Kidney epithelial cell (primary cell): Measurements from ENCODE around the gene FGF18. TPM values are rescaled to one million over a fixed set of nuclear protein-coding genes. Genes with fewer than 3 reads are reported as not detected.

ENCODE experiments used
- DNase-seq: peaks from one replicate; pipeline ENCODE4 v3.0.0-alpha.2; 2010; ENCODE audit warnings: low read depth
- H3K27me3 ChIP-seq: 2 replicates; pipeline ENCODE4 v1.6.0; 2011; ENCODE audit warnings: low read length; ENCODE audit not compliant: control insufficient read depth, insufficient read depth
- H3K36me3 ChIP-seq: 2 replicates; pipeline ENCODE4 v1.5.1; 2011; ENCODE audit warnings: low read length; ENCODE audit not compliant: control insufficient read depth, insufficient read depth
- H3K4me3 ChIP-seq: 2 replicates; pipeline ENCODE4 v1.5.1; 2011; ENCODE audit warnings: low read depth, mild to moderate bottlenecking, control low read depth, low read length
- CTCF ChIP-seq: IDR thresholded peaks from 2 replicates; pipeline ENCODE4 v1.5.1; 2011; ENCODE audit warnings: mild to moderate bottlenecking, moderate library complexity, low read length, control low read depth, inconsistent platforms; ENCODE audit not compliant: insufficient read depth, poor library complexity, severe bottlenecking
- total RNA-seq: library from RNA; depleted of rRNA; stranded (reverse); fragments of >200 nt; gene quantifications from 2 replicates; pipeline ENCODE4 v1.2.3, GENCODE V29; 2015

FGF18 gene
- total RNA-seq, 1 donor from 2014 or later: not detected

- no peak for TF ChIP-seq CTCF
- no peak for DNase-seq
- H3K27me3 ChIP-seq: peaks cover 3% of the 10 kb centered on the region
- H3K36me3 ChIP-seq: no peaks in the 10 kb centered on the region
- H3K4me3 ChIP-seq: peak overlapping the region; percentile 51
Observed at GRCh38 chr5:171421331-171422262, 2.1 kb downstream of the FGF18 start.

GRCh38 chr5:171422495-171422894 lies 3.0 kb downstream of the FGF18 start:
- DNase-seq: no peak
- no peak for TF ChIP-seq CTCF
- H3K4me3 ChIP-seq: no peak overlapping the region
- H3K27me3 ChIP-seq: peaks cover 3% of the 10 kb centered on the region
- no peaks in the 10 kb centered on the region for H3K36me3 ChIP-seq

GRCh38 chr5:171422902-171423663 lies 3.6 kb downstream of the FGF18 start:
- H3K36me3 ChIP-seq: no peaks in the 10 kb centered on the region
- peaks cover 3% of the 10 kb centered on the region for H3K27me3 ChIP-seq
- H3K4me3 ChIP-seq: no peak overlapping the region
- no peak for DNase-seq
- TF ChIP-seq CTCF: no peak

- TF ChIP-seq CTCF: no peak
- Histone ChIP-seq H3K4me3 (no peak overlapping the region), H3K27me3 (peaks cover 3% of the 10 kb centered on the region), H3K36me3 (no peaks in the 10 kb centered on the region)
- DNase-seq: no peak
Observed at GRCh38 chr5:171424726-171425125, 5.3 kb downstream of the FGF18 start.

GRCh38 chr5:171425596-171426244 lies 6.3 kb downstream of the FGF18 start:
- no peak overlapping the region for H3K4me3 ChIP-seq
- H3K36me3 ChIP-seq: no peaks in the 10 kb centered on the region
- TF ChIP-seq CTCF: no peak
- H3K27me3 ChIP-seq: no peaks in the 10 kb centered on the region
- DNase-seq: no peak
